ENCODE data around the gene AKIP1.

- no peak for TF ChIP-seq CTCF (IDR thresholded peaks at IDR 0.05; ENCODE audit: low read depth, low read length)
- TF ChIP-seq POLR2A (IDR thresholded peaks at IDR 0.05; ENCODE audit: extremely low read depth, insufficient read length), result no peak
Measured at GRCh38 chr11:8926236-8926635, 15.2 kb downstream of the AKIP1 start.

Measured in NB4 (cell line).